Stimulated activated effector memory CD8-positive, alpha-beta T cell treated with anti-CD3 and anti-CD28 coated beads, Interleukin-12 subunit alpha, Interleukin-12 subunit beta, amount 100 ng/mL, for 72 hours (primary cell): ENCODE measurements around the gene IGFBP7.

Experiments used
- ATAC-seq: fragments of 150-1000 bp; cut with Tn5 transposase; 2 replicates; pipeline ENCODE4 v1.10.0; 2021
- DNase-seq, 2 donors: peaks; one replicate each; pipeline ENCODE4 v3.0.0; 2021 to 2022; ENCODE audit warnings: low spot score in 2 of 2
- H3K27ac Mint-ChIP-seq: one replicate; pipeline ENCODE4 v1.8.0; 2022; ENCODE audit warnings: mild to moderate bottlenecking, mixed read lengths
- H3K36me3 Mint-ChIP-seq: one replicate; pipeline ENCODE4 v1.8.0; 2022; ENCODE audit warnings: mild to moderate bottlenecking, mixed read lengths
- H3K4me1 Mint-ChIP-seq: one replicate; pipeline ENCODE4 v1.8.0; 2022; ENCODE audit warnings: mixed read lengths
- H3K4me3 Mint-ChIP-seq: one replicate; pipeline ENCODE4 v1.8.0; 2022; ENCODE audit warnings: mild to moderate bottlenecking, mixed read lengths
- H3K9me3 Mint-ChIP-seq: one replicate; pipeline ENCODE4 v1.8.0; 2022; ENCODE audit warnings: mixed read lengths

Gene IGFBP7

GRCh38 chr4:57018980-57019379 is 91.2 kb downstream of the IGFBP7 start:
- no peak for ATAC-seq
- H3K27ac Mint-ChIP-seq: no peak overlapping the region
- no peak for DNase-seq
- peaks cover 100% of the 10 kb centered on the region for H3K36me3 Mint-ChIP-seq
- H3K9me3 Mint-ChIP-seq: no peaks in the 10 kb centered on the region
- peaks cover 11% of the 10 kb centered on the region for H3K4me1 Mint-ChIP-seq
- H3K4me3 Mint-ChIP-seq: no peak overlapping the region

DNA sequence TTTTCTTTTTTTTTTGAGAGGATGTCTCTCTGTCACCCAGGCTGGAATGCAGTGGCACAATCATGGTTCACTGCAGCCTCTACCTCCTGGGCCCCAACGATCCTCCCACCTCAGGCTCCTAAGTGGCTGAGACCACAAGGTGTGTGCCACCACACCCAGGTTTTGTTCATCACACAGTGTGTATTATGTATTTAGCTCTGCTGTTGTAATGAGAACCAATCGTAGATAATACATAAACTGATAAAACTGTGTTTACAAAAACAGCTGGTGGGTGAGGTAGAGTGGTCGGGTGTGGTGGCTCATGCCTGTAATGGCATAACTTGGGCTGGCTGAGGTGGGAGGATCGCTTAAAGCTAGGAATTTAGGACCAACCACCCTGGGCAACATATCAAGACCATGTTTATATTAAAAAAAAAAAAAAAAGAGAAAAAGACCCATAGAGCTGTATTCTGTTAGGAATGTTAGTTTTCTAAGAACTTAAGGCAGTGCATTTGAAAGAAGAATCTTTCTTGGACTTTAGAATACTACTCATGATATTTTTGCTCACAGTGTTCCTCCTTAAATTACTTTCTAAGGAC is 96.6 kb downstream of the IGFBP7 start:
- ATAC-seq (no peak), DNase-seq (no peak)
- Mint-ChIP-seq H3K4me1 (peaks cover 20% of the 10 kb centered on the region), H3K36me3 (peaks cover 100% of the 10 kb centered on the region), H3K9me3 (no peaks in the 10 kb centered on the region), H3K27ac (no peak overlapping the region), H3K4me3 (no peak overlapping the region)

GRCh38 chr4:56999751-57000150 is 110.4 kb downstream of the IGFBP7 start:
- Mint-ChIP-seq H3K27ac (no peak overlapping the region), H3K9me3 (no peaks in the 10 kb centered on the region), H3K4me3 (no peak overlapping the region), H3K36me3 (peaks cover 100% of the 10 kb centered on the region), H3K4me1 (peaks cover 7% of the 10 kb centered on the region)
- ATAC-seq: no peak
- no peak for DNase-seq

DNA sequence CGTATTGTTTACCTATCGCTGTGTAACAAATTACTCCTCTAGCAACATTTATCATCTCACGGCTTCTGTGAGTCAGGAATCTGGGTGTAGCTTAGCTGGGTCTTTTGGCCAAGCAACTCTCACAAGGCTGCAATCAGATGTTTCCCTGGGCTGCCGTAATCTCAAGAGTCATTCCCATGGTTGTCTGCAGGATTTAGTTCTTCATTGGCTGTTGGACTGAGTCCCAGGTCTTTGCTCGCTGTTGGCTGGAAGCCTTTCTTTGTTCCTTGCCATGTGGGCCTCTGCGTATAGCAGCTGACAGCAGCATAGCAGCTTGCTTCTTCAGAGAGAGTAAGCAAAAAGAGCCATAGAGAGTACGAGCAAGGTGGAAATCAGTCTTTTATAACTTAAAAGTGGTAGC is 114.7 kb downstream of the IGFBP7 start:
- DNase-seq: no peak
- H3K27ac Mint-ChIP-seq: no peak overlapping the region
- no peak for ATAC-seq
- no peak overlapping the region for H3K4me3 Mint-ChIP-seq
- no peaks in the 10 kb centered on the region for H3K9me3 Mint-ChIP-seq
- H3K4me1 Mint-ChIP-seq: peaks cover 17% of the 10 kb centered on the region
- peaks cover 100% of the 10 kb centered on the region for H3K36me3 Mint-ChIP-seq

DNA sequence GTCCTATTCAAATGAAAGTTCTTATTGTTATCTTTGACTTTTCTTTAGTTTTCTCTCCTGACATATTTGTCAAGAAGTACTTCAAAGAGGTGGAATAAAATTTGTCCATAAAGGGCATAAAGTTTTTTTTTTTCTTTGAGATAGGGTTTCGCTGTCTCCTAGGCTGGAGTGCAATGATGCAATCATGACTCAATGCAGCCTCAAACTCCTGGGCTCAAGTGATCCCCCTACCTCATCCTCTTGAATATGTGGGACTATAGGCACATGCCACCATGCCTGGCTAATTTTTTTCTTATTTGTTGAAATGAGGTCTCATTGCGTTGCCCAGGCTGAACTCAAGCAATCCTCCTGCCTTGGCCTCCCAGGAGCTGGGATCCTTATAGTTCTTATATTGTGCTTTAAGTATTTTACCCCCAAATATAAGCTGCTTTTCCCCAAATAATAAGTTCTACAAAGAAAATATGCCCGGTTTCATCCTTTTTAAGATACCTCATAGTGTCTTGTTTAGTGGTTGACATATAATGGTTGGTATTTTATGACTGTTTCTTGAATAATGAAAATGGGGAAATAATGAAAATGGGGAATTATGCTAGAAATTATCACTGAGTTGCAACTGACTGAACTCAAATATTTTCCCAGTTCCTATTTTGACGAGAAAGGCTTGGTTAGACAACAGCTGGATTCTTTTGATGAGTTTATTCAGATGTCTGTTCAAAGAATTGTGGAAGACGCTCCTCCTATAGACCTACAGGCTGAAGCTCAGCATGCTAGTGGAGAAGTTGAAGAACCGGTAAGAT is 119.9 kb downstream of the IGFBP7 start:
- Mint-ChIP-seq H3K9me3 (no peaks in the 10 kb centered on the region), H3K4me3 (no peak overlapping the region), H3K27ac (peak overlapping the region; percentile 14), H3K36me3 (peaks cover 100% of the 10 kb centered on the region), H3K4me1 (peaks cover 24% of the 10 kb centered on the region)
- no peak for DNase-seq
- no peak for ATAC-seq

- H3K27ac Mint-ChIP-seq: no peak overlapping the region
- peaks cover 48% of the 10 kb centered on the region for H3K4me1 Mint-ChIP-seq
Measured at GRCh38 chr4:56986952-56987351, 123.2 kb downstream of the IGFBP7 start.

GRCh38 chr4:56986192-56986591 is 124.0 kb downstream of the IGFBP7 start:
- H3K36me3 Mint-ChIP-seq: peaks cover 97% of the 10 kb centered on the region
- H3K4me1 Mint-ChIP-seq: peaks cover 51% of the 10 kb centered on the region
- no peak for ATAC-seq
- H3K27ac Mint-ChIP-seq: no peak overlapping the region
- no peak for DNase-seq
- no peak overlapping the region for H3K4me3 Mint-ChIP-seq
- no peaks in the 10 kb centered on the region for H3K9me3 Mint-ChIP-seq

More at GRCh38 chr4:56986952-56987351, 123.2 kb downstream of the IGFBP7 start:
- ATAC-seq (no peak), DNase-seq (no peak)
- no peak overlapping the region for H3K4me3 Mint-ChIP-seq
- H3K9me3 Mint-ChIP-seq: no peaks in the 10 kb centered on the region
- peaks cover 97% of the 10 kb centered on the region for H3K36me3 Mint-ChIP-seq

- peaks cover 52% of the 10 kb centered on the region for H3K4me1 Mint-ChIP-seq
- no peaks in the 10 kb centered on the region for H3K9me3 Mint-ChIP-seq
- peaks cover 94% of the 10 kb centered on the region for H3K36me3 Mint-ChIP-seq
- peak overlapping the region; percentile 99 for H3K4me3 Mint-ChIP-seq
- DNase-seq (no peak), ATAC-seq (no peak)
- peak overlapping the region; percentile 10 for H3K27ac Mint-ChIP-seq
Measured at GRCh38 chr4:56981795-56982201, 128.4 kb downstream of the IGFBP7 start.
